NCI-H345 treated with DMSO at 0.1 percent for 48 hours (cell line): Measurements from ENCODE around the gene IRAK4.

Experiments
- DNase-seq: peaks from one replicate; lab custom pipeline; 2025; ENCODE audit not compliant: unreplicated experiment; lab: John Stamatoyannopoulos, UW

IRAK4 gene

DNA sequence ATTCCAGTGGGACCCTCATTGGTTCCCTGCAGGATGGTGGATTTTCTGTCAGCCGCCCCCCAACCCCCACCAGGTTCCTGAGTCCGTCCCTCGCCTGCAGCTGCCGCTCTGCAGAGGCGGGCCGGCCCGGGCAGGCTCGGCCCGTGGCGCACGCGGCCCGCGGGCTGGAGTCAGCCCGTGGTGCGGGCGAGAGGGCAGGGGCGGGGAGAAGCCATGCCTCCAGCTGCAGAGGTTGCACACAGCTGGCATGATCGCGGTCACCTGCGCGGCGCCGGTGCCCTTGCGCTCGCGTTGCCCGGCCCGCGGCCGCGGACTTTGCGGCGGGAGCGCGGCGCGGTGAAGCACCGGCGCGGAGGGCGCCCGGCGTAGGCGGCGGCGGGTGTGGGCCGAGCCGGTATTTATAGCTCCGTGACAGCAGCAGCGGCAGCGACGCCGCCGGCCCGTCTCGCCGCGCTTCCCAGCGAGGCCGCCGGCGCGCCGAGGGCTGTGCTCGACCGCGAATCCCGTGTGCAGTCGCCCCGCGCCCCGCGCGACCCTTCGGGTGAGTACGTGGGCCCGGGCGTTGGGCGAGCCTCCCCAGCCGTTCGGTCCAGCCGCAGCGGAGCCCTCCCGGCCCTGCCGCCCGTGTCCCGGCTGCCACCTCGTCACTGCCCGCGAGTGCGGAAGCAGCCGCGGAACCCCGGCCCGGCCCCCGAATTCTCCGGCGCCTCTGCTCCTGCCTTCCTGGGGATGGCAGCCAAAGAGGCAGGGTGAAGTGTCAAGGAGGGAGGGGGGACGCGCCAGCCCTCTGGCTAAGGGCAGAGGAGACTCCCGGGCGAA, 77.1 kb downstream of the IRAK4 start, which contains the start of gene TMEM117:
Gene TMEM117 (plus strand): TSS at position 426 of the 819 bp plus-strand sequence.
- no peak for DNase-seq

DNA sequence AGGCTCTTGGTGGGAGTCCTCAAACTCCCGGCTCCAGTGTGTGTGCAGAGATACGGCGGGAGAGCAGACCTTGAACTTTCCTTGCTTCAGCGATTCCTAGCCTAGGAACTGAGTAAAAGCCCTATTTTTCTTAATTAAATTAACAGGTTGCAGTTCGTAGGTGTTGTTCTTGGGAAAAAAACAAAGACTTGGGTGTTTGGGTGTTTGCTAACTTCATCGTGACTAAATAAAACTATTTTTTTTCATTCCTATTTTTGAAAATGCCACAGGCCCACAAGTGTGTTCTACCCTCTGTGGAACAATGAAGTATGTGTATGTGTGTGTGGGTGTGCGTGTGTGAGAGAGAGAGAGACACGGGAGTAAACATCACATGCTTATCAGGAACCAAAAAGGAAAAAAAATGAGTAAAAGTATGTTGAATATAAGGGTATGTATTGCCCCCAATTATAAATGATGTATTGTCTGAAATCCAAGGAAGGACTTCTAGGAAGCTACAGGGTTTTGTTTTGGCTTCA, 77.8 kb downstream of the IRAK4 start:
- no peak for DNase-seq
